ENCODE results near the gene USP4.

GRCh38 chr3:49346797-49347251 lies 7.0 kb upstream of the USP4 start:
- TF ChIP-seq EZH2 (IDR thresholded peaks at IDR 0.05; ENCODE audit: insufficient read depth, low read length), result no peak
- no peak for TF ChIP-seq CTCF (IDR thresholded peaks at IDR 0.05; ENCODE audit: insufficient read depth, low read depth, low read length)

All from astrocyte (in vitro differentiated cells and primary cell).